ENCODE measurements around the gene GDF7. TPM values are rescaled to one million over a fixed set of nuclear protein-coding genes. Genes with fewer than 3 reads are reported as not detected.

The GDF7 gene
- total and polyA plus RNA-seq, 10 of the 15 experiments (the other 5 are each of a cell fraction or from before 2014, with no cell fraction given): 0.02 to 0.11 (median 0.04) TPM; not detected in 1

DNA sequence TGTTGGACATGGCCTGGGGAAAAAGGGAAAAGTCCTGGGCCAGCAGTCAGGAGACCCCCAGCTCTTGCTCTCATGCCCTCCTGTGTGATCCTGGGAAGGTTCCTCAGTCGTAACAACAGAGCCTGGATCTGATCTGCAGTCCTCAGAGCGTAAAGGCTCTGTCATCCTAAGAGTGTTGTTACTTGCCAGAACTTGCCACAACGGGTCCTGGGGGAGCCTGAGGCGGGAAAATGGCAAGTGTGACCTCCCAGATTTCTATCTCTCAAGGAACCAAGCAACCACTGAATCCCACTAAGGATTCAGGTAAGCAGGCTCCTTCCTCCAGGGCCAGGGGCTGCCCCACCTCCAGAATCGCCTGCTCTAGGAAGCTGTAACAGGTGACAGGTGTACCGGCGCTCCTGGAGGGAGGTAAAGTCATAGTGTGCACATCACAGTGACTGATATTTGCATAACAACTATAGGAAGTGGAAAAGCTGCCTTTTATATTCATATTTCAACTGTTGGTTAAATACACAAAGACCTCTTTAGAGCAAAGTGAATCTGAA, 34.4 kb upstream of the GDF7 start:
- H3K79me2 ChIP-seq (ENCODE audit: control insufficient read depth, insufficient read depth, low read length): no peaks in the 10 kb centered on the region
- H2AFZ ChIP-seq (ENCODE audit: control insufficient read depth, low read depth, low read length): no peak overlapping the region
- H3K4me3 ChIP-seq: no peak overlapping the region
- ATAC-seq (no peak), FAIRE-seq (no peak), DNase-seq (ENCODE audit: low read depth, low spot score) (no peak)
- CTCF ChIA-PET: interaction anchor here (0.8 to 7.9 kb wide), 7 partner anchors 10 to 222 kb away, joined by 3 to 119 read pairs (median 6); partner anchors contain the start of gene RHOB
- H3K27ac ChIP-seq (ENCODE audit: control insufficient read depth, insufficient read depth): no peak overlapping the region
- no peaks in the 10 kb centered on the region for H3K27me3 ChIP-seq (replicated peaks in 1 of 2; ENCODE audit: control insufficient read depth in 2 of 2, insufficient read depth in 2 of 2, low read length in 1 of 2)
- intact Hi-C loops (cut with micrococcal nuclease; ENCODE audit: unreplicated experiment) (no loop called here), in situ Hi-C loops (cut with MboI) (no loop called here)
- RAD21 ChIA-PET (ENCODE audit: unreplicated experiment): interaction anchor here (3.3 to 6.3 kb wide), 2 partner anchors 37 to 187 kb away, joined by 11 to 107 read pairs; partner anchors contain the start of gene RHOB
- H3K4me1 ChIP-seq (ENCODE audit: control insufficient read depth, insufficient read depth, low read length): peaks cover 17% of the 10 kb centered on the region
- POLR2A ChIA-PET: interaction anchor here (0.5 to 3.3 kb wide), 4 partner anchors 17 to 200 kb away, joined by 3 to 13 read pairs (median 4); partner anchors contain the start of gene RHOB
- SMC1A ChIA-PET (ENCODE audit: uncharacterized antibody, unreplicated experiment): interaction anchor here (0.6 to 6.0 kb wide), 9 partner anchors 15 to 229 kb away, joined by 3 to 56 read pairs (median 4); partner anchors contain the start of gene RHOB
- TF ChIP-seq MTA3 (IDR thresholded peaks at IDR 0.05; ENCODE audit: borderline replicate concordance, low read length) (no peak), STAT3 (IDR thresholded peaks at IDR 0.05; ENCODE audit: low read depth, low read length) (no peak), TCF12 (IDR thresholded peaks at IDR 0.05; ENCODE audit: low read depth, low read length) (no peak), SMC3 (IDR thresholded peaks at IDR 0.05; ENCODE audit: borderline replicate concordance, low read length) (no peak)
- no peaks in the 10 kb centered on the region for H4K20me1 ChIP-seq (ENCODE audit: control insufficient read depth, insufficient read depth)
- H3K9me3 ChIP-seq (replicated peaks; ENCODE audit: control insufficient read depth, insufficient read depth, low read length): no peaks in the 10 kb centered on the region
- peak overlapping the region; percentile 8; the same call in 1 of the 2 replicates for H3K4me2 ChIP-seq (ENCODE audit: control insufficient read depth, insufficient read depth)
- H3K36me3 ChIP-seq (ENCODE audit: control insufficient read depth in 2 of 2, insufficient read depth in 2 of 2, low read length in 1 of 2): no peaks in the 10 kb centered on the region
- no TSS peak for BruUV-seq (replicated peaks)
- H3K9ac ChIP-seq (ENCODE audit: control insufficient read depth, insufficient read depth, low read length): no peak overlapping the region
- 49% methylated on average over 7 of the region's 7 CpGs for WGBS (ENCODE audit: insufficient coverage, insufficient replicate concordance, low lambda C conversion rate, missing lambda C conversion rate)

DNA sequence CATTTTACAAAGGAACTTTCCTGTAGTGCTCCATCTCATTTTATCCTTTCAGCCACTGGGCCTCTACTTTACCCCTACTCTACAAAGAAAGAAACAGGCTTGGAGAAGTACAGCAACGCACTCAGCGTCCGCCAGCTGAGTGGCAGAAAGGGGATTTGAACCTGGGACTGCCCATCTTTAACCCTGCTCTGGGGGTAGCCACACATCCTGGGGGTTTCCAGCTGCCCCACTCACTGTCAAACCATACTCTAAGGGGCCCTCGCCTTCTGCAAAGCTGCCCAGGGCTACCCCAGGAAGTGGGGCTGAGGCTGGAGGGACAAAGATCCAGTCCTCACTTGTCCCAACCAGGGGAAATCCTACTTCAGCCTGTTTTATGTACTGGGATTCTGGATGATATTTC, 33.9 kb upstream of the GDF7 start:
- no peaks in the 10 kb centered on the region for H4K20me1 ChIP-seq (ENCODE audit: control insufficient read depth, insufficient read depth)
- intact Hi-C loops (cut with micrococcal nuclease; ENCODE audit: unreplicated experiment): no loop called here
- in situ Hi-C loops (cut with MboI): no loop called here
- peaks cover 17% of the 10 kb centered on the region for H3K4me1 ChIP-seq (ENCODE audit: control insufficient read depth, insufficient read depth, low read length)
- TF ChIP-seq BMI1 (IDR thresholded peaks at IDR 0.05; ENCODE audit: borderline replicate concordance): no peak
- TF ChIP-seq RUNX3 (IDR thresholded peaks at IDR 0.05; ENCODE audit: low read length): peak; percentile 28; the same call in 1 of the 2 replicates
- no peak for TF ChIP-seq EGR1 (IDR thresholded peaks at IDR 0.05; ENCODE audit: borderline replicate concordance in 1 of 2, low read depth in 2 of 2, low read length in 2 of 2)
- WGBS (ENCODE audit: insufficient coverage, insufficient replicate concordance, low lambda C conversion rate, missing lambda C conversion rate): 74% methylated on average over 4 of the region's 4 CpGs
- H3K9ac ChIP-seq (ENCODE audit: control insufficient read depth, insufficient read depth, low read length): no peak overlapping the region
- H3K4me3 ChIP-seq: no peak overlapping the region
- no peaks in the 10 kb centered on the region for H3K9me3 ChIP-seq (replicated peaks; ENCODE audit: control insufficient read depth, insufficient read depth, low read length)
- FAIRE-seq: no peak
- 0 out of 2 replicates have a peak overlapping the region, but pooled peaks have one; percentile 9 for H3K4me2 ChIP-seq (ENCODE audit: control insufficient read depth, insufficient read depth)
- TSS peak; percentile 44 for BruUV-seq (replicated peaks)
- no peak for DNase-seq (ENCODE audit: low read depth, low spot score)
- no peaks in the 10 kb centered on the region for H3K36me3 ChIP-seq (ENCODE audit: control insufficient read depth in 2 of 2, insufficient read depth in 2 of 2, low read length in 1 of 2)
- no peaks in the 10 kb centered on the region for H3K79me2 ChIP-seq (ENCODE audit: control insufficient read depth, insufficient read depth, low read length)
- H3K27me3 ChIP-seq (replicated peaks in 1 of 2; ENCODE audit: control insufficient read depth in 2 of 2, insufficient read depth in 2 of 2, low read length in 1 of 2): no peaks in the 10 kb centered on the region
- ChIA-PET RAD21 (ENCODE audit: unreplicated experiment) (interaction anchor here (0.9 to 6.3 kb wide), 4 partner anchors 37 to 221 kb away, joined by 3 to 107 read pairs (median 14); partner anchors contain the start of gene RHOB), POLR2A (interaction anchor here (1.3 to 3.3 kb wide), 3 partner anchors 17 to 189 kb away, joined by 3 to 13 read pairs (median 5); partner anchors contain the start of gene RHOB), CTCF (interaction anchor here (0.8 to 7.9 kb wide), 9 partner anchors 10 to 222 kb away, joined by 3 to 119 read pairs (median 6); partner anchors contain the start of gene RHOB), SMC1A (ENCODE audit: uncharacterized antibody, unreplicated experiment) (interaction anchor here (0.7 to 6.0 kb wide), 9 partner anchors 14 to 221 kb away, joined by 3 to 56 read pairs (median 10); partner anchors contain the start of gene RHOB)
- H3K27ac ChIP-seq (ENCODE audit: control insufficient read depth, insufficient read depth): no peak overlapping the region
- no peak overlapping the region for H2AFZ ChIP-seq (ENCODE audit: control insufficient read depth, low read depth, low read length)
- ATAC-seq: peak; percentile 33; the same call in 2 of the 3 replicates
